Measurements from ENCODE around the gene VAMP5. TPM values are rescaled to one million over a fixed set of nuclear protein-coding genes. Genes with fewer than 3 reads are reported as not detected.
A peak's percentile ranks its signal among the peaks of the same experiment; 100 is the strongest.

The VAMP5 gene
- total and polyA plus RNA-seq, 9 of the 15 experiments (the other 6 are each of a cell fraction or from before 2014, with no cell fraction given), result 0.54 to 1.9 (median 1.5) TPM; not detected in 2

- TF ChIP-seq AFF4 (CRISPR knock-in tag; IDR thresholded peaks at IDR 0.05), result 0 out of 2 replicates have a peak, but pooled peaks have one; percentile 55
- TF ChIP-seq ZNF696 (CRISPR knock-in tag; conservative IDR thresholded peaks at IDR 0.05), result no peak
- no peak for TF ChIP-seq MEIS2 (IDR thresholded peaks at IDR 0.05; ENCODE audit: partially characterized antibody)
- TF ChIP-seq E2F3 (CRISPR knock-in tag; IDR thresholded peaks at IDR 0.05), result no peak
- TF ChIP-seq MTA2 (IDR thresholded peaks at IDR 0.05; ENCODE audit: low read depth), result no peak
- TF ChIP-seq FOS (IDR thresholded peaks at IDR 0.05; ENCODE audit: extremely low read depth, insufficient read length), result peak; percentile 96
- TF ChIP-seq SRSF7 (optimal IDR thresholded peaks at IDR 0.05; ENCODE audit: low read depth, low read length), result no peak
- TF ChIP-seq KAT2B (IDR thresholded peaks at IDR 0.05; ENCODE audit: low read depth, low read length), result no peak
- no peak for TF ChIP-seq KDM4B (IDR thresholded peaks at IDR 0.05; ENCODE audit: borderline replicate concordance in 2 of 2, low read depth in 1 of 2)
- no peak for TF ChIP-seq PHTF2 (CRISPR knock-in tag; IDR thresholded peaks at IDR 0.05)
- no peak for TF ChIP-seq ZNF764 (CRISPR knock-in tag; IDR thresholded peaks at IDR 0.05; ENCODE audit: low read depth)
- TF ChIP-seq TAL1 (IDR thresholded peaks at IDR 0.05), result no peak
- TF ChIP-seq E2F4 (CRISPR knock-in tag; IDR thresholded peaks at IDR 0.05; ENCODE audit: low read depth), result no peak
- TF ChIP-seq DIDO1 (tag; IDR thresholded peaks at IDR 0.05; ENCODE audit: low read depth), result no peak
- TF ChIP-seq ZBTB34 (CRISPR knock-in tag; IDR thresholded peaks at IDR 0.05), result no peak
- TF ChIP-seq HBP1 (CRISPR knock-in tag; IDR thresholded peaks at IDR 0.05), result peak; percentile 71; the same call in 1 of the 2 replicates
- TF ChIP-seq GTF2B (IDR thresholded peaks at IDR 0.05; ENCODE audit: extremely low read depth, insufficient read length), result no peak
- TF ChIP-seq ZBTB1 (CRISPR knock-in tag; IDR thresholded peaks at IDR 0.05; ENCODE audit: borderline replicate concordance, low read depth), result no peak
- TF ChIP-seq ZKSCAN8 (CRISPR knock-in tag; IDR thresholded peaks at IDR 0.05), result no peak
- no peak for TF ChIP-seq HNRNPL (IDR thresholded peaks at IDR 0.05; ENCODE audit: low read depth, low read length)
Measured at GRCh38 chr2:85595301-85596025, 11.2 kb downstream of the VAMP5 start, which contains the start of gene RNF181 (continued).

Data from K562 (cell line).